Neural cell (in vitro differentiated cells): ENCODE measurements around the gene FOXP2. TPM values are rescaled to one million over a fixed set of nuclear protein-coding genes. Genes with fewer than 3 reads are reported as not detected.

Experiments used
- H2AFZ ChIP-seq: fragments of 200-600, 300-800 bp; sonication (generic), shearing (Covaris generic); 2 replicates; pipeline ENCODE4 v1.6.0; 2014; ENCODE audit warnings: low read depth, mild to moderate bottlenecking, antibody characterized with exemption, low read length, moderate library complexity
- H3F3A ChIP-seq: fragments of 200-600 bp; shearing (Covaris generic); 2 replicates; pipeline ENCODE4 v1.6.1; 2016; ENCODE audit warnings: mild to moderate bottlenecking, moderate library complexity, mixed read lengths, antibody characterized with exemption, low read length; ENCODE audit not compliant: insufficient read depth, poor library complexity, severe bottlenecking
- H3K27ac ChIP-seq: fragments of 200-600, 300-800 bp; sonication (generic), shearing (Covaris generic); 2 replicates; pipeline ENCODE4 v1.5.1; 2014; ENCODE audit warnings: mild to moderate bottlenecking, low read length, moderate library complexity
- H3K27me3 ChIP-seq: fragments of 300-800, 200-600 bp; sonication (generic), shearing (Covaris generic); 2 replicates; pipeline ENCODE4 v1.6.0; 2014; ENCODE audit warnings: mild to moderate bottlenecking, low read depth, low read length, moderate library complexity; ENCODE audit not compliant: insufficient read depth
- H3K36me3 ChIP-seq: fragments of 300-800, 200-600 bp; sonication (generic), shearing (Covaris generic); 2 replicates; pipeline ENCODE4 v1.5.1; 2014; ENCODE audit warnings: mild to moderate bottlenecking, antibody characterized with exemption, low read length, moderate library complexity; ENCODE audit not compliant: insufficient read depth
- H3K4me2 ChIP-seq: fragments of 300-800, 200-600 bp; sonication (generic), shearing (Covaris generic); 2 replicates; pipeline ENCODE4 v1.6.0; 2014; ENCODE audit warnings: mild to moderate bottlenecking, low read length
- H3K4me3 ChIP-seq: fragments of 300-800, 200-600 bp; sonication (generic), shearing (Covaris generic); 2 replicates; pipeline ENCODE4 v1.5.1; 2014; ENCODE audit warnings: mild to moderate bottlenecking, low read length, moderate library complexity
- H3K79me2 ChIP-seq: fragments of 200-600 bp; shearing (Covaris generic); replicated peaks from 2 replicates; pipeline ENCODE4 v1.6.0; 2014; ENCODE audit warnings: mild to moderate bottlenecking, low read length, moderate library complexity; ENCODE audit not compliant: insufficient read depth
- H3K9ac ChIP-seq: fragments of 300-800, 200-600 bp; sonication (generic), shearing (Covaris generic); 2 replicates; pipeline ENCODE4 v1.6.1; 2016; ENCODE audit warnings: mild to moderate bottlenecking, low read length, mixed read lengths
- H3K9me2 ChIP-seq: fragments of 200-600 bp; shearing (Covaris generic); 2 replicates; pipeline ENCODE4 v1.6.1; 2016; ENCODE audit warnings: mild to moderate bottlenecking, low read length, mixed read lengths; ENCODE audit not compliant: insufficient read depth
- H3K9me3 ChIP-seq: fragments of 200-600, 300-800 bp; sonication (generic), shearing (Covaris generic); 2 replicates; pipeline ENCODE4 v1.6.1; 2016; ENCODE audit warnings: mild to moderate bottlenecking, mixed run types, low read length, moderate library complexity, mixed read lengths
- H4K20me1 ChIP-seq: fragments of 200-600 bp; shearing (Covaris generic); 2 replicates; pipeline ENCODE4 v1.6.1; 2016; ENCODE audit warnings: mild to moderate bottlenecking, mixed run types; ENCODE audit not compliant: insufficient read depth
- CTCF ChIP-seq: fragments of 450-650 bp; IDR thresholded peaks from 2 replicates; pipeline ENCODE4 v1.5.1; 2014; ENCODE audit warnings: antibody characterized with exemption, mild to moderate bottlenecking, moderate library complexity; ENCODE audit not compliant: poor library complexity, severe bottlenecking
- EP300 ChIP-seq: fragments of 450-650 bp; conservative IDR thresholded peaks from 2 replicates; pipeline ENCODE4 v1.6.1; 2014; ENCODE audit warnings: antibody characterized with exemption, mild to moderate bottlenecking, moderate library complexity; ENCODE audit not compliant: poor library complexity, severe bottlenecking
- EZH2 ChIP-seq: fragments of 200-600, 300-800 bp; shearing (Covaris generic), sonication (generic); IDR thresholded peaks from 2 replicates; pipeline ENCODE4 v1.6.1; 2014; ENCODE audit warnings: antibody characterized with exemption, low read length, borderline replicate concordance, mild to moderate bottlenecking; ENCODE audit not compliant: insufficient read depth, poor library complexity, severe bottlenecking
- MXI1 ChIP-seq: fragments of 450-650 bp; conservative IDR thresholded peaks from 2 replicates; pipeline ENCODE4 v1.6.1; 2014; ENCODE audit warnings: antibody characterized with exemption, mild to moderate bottlenecking; ENCODE audit not compliant: poor library complexity, severe bottlenecking
- POLR2AphosphoS5 ChIP-seq: IDR thresholded peaks from 2 replicates; pipeline ENCODE4 v1.6.1; 2012
- RAD21 ChIP-seq: fragments of 450-650 bp; conservative IDR thresholded peaks from 2 replicates; pipeline ENCODE4 v1.6.1; 2014; ENCODE audit warnings: antibody characterized with exemption, mild to moderate bottlenecking, moderate library complexity
- REST ChIP-seq: IDR thresholded peaks from 2 replicates; pipeline ENCODE4 v1.6.1; 2012; ENCODE audit warnings: borderline replicate concordance
- SMC3 ChIP-seq: fragments of 450-650 bp; conservative IDR thresholded peaks from 2 replicates; pipeline ENCODE4 v1.6.1; 2014; ENCODE audit warnings: antibody characterized with exemption, mild to moderate bottlenecking, moderate library complexity; ENCODE audit not compliant: poor library complexity
- TAF1 ChIP-seq: IDR thresholded peaks from 2 replicates; pipeline ENCODE4 v1.6.1; 2012; ENCODE audit warnings: low read depth
- polyA plus RNA-seq: library from polyadenylated mRNA; depleted of rRNA; stranded (reverse); fragments of >200 nt; gene quantifications from 2 replicates; pipeline ENCODE4 v1.2.3, GENCODE V29; 2014

The FOXP2 gene
- polyA plus RNA-seq, 1 donor from 2014 or later = 51.3 TPM

GRCh38 chr7:114671563-114672123 lies 257.0 kb downstream of the FOXP2 start:
- no peaks in the 10 kb centered on the region for H4K20me1 ChIP-seq
- H3K36me3 ChIP-seq = no peaks in the 10 kb centered on the region
- no peaks in the 10 kb centered on the region for H3K79me2 ChIP-seq
- H2AFZ ChIP-seq = no peak overlapping the region
- no peaks in the 10 kb centered on the region for H3K9me3 ChIP-seq
- no peak overlapping the region for H3K27ac ChIP-seq
- H3K9me2 ChIP-seq = no peaks in the 10 kb centered on the region
- H3K4me3 ChIP-seq = no peak overlapping the region
- no peak overlapping the region for H3K4me2 ChIP-seq
- no peaks in the 10 kb centered on the region for H3K27me3 ChIP-seq
- H3K9ac ChIP-seq = no peak overlapping the region
- TF ChIP-seq RAD21 (no peak), CTCF (no peak), EP300 (no peak), TAF1 (no peak)
- H3F3A ChIP-seq = no peaks in the 10 kb centered on the region

GRCh38 chr7:114678116-114678515 lies 263.5 kb downstream of the FOXP2 start:
- Histone ChIP-seq H3K9me2 (no peaks in the 10 kb centered on the region), H3K27ac (no peak overlapping the region), H4K20me1 (no peaks in the 10 kb centered on the region), H3K9ac (no peak overlapping the region), H3K36me3 (no peaks in the 10 kb centered on the region), H3F3A (no peaks in the 10 kb centered on the region), H3K9me3 (no peaks in the 10 kb centered on the region), H2AFZ (no peak overlapping the region), H3K4me3 (no peak overlapping the region), H3K79me2 (no peaks in the 10 kb centered on the region), H3K27me3 (no peaks in the 10 kb centered on the region), H3K4me2 (no peak overlapping the region)
- TF ChIP-seq CTCF (no peak), TAF1 (no peak), SMC3 (no peak), EP300 (no peak), RAD21 (no peak), POLR2AphosphoS5 (no peak), REST (no peak), MXI1 (no peak), EZH2 (no peak)
